H9 (cell line): ENCODE measurements around the gene FBRSL1. TPM values are rescaled to one million over a fixed set of nuclear protein-coding genes. Genes with fewer than 3 reads are reported as not detected.

Experiments used
- DNase-seq: peaks from one replicate; pipeline ENCODE4 v3.0.0-alpha.2; 2017
- H2AFZ ChIP-seq: one replicate; pipeline ENCODE4 v1.6.1; 2013; ENCODE audit warnings: mild to moderate bottlenecking, low read length, control low read depth, moderate library complexity
- H2AK5ac ChIP-seq: 2 replicates; pipeline ENCODE4 v1.6.1; 2013; ENCODE audit warnings: low read length, control low read depth, mixed read lengths; ENCODE audit not compliant: insufficient read length
- H2BK120ac ChIP-seq: one replicate; pipeline ENCODE4 v1.6.1; 2013; ENCODE audit warnings: low read depth, mild to moderate bottlenecking, low read length, control low read depth, inconsistent platforms; ENCODE audit not compliant: poor library complexity, severe bottlenecking
- H2BK12ac ChIP-seq: 2 replicates; pipeline ENCODE4 v1.6.1; 2013; ENCODE audit warnings: low read length, control low read depth, mixed read lengths, low read depth; ENCODE audit not compliant: insufficient read length
- H2BK15ac ChIP-seq: 2 replicates; pipeline ENCODE4 v1.6.1; 2013; ENCODE audit warnings: low read depth, low read length, control low read depth
- H2BK20ac ChIP-seq: one replicate; pipeline ENCODE4 v1.6.1; 2013; ENCODE audit warnings: low read depth, mild to moderate bottlenecking, low read length, control low read depth, inconsistent platforms; ENCODE audit not compliant: poor library complexity, severe bottlenecking
- H2BK5ac ChIP-seq: 2 replicates; pipeline ENCODE4 v1.6.1; 2013; ENCODE audit warnings: low read length, control low read depth, mixed read lengths; ENCODE audit not compliant: insufficient read length
- H3K14ac ChIP-seq: 2 replicates; pipeline ENCODE4 v1.6.1; 2013; ENCODE audit warnings: low read length, control low read depth; ENCODE audit not compliant: insufficient read depth
- H3K18ac ChIP-seq: 2 replicates; pipeline ENCODE4 v1.6.1; 2013; ENCODE audit warnings: low read depth, mild to moderate bottlenecking, mixed read lengths, low read length, control low read depth; ENCODE audit not compliant: insufficient read length
- H3K23ac ChIP-seq: 2 replicates; pipeline ENCODE4 v1.6.1; 2013; ENCODE audit warnings: low read length, control low read depth, mixed read lengths, low read depth; ENCODE audit not compliant: insufficient read length
- H3K23me2 ChIP-seq: 2 replicates; pipeline ENCODE4 v1.6.1; 2013; ENCODE audit warnings: low read depth, mild to moderate bottlenecking, mixed read lengths, low read length, control low read depth; ENCODE audit not compliant: insufficient read length, poor library complexity, severe bottlenecking
- H3K27ac ChIP-seq: 2 replicates; pipeline ENCODE4 v1.5.1; 2013; ENCODE audit warnings: low read length, control low read depth, mixed read lengths, low read depth; ENCODE audit not compliant: insufficient read length
- H3K27me3 ChIP-seq: 2 replicates; pipeline ENCODE4 v1.6.1; 2013; ENCODE audit warnings: low read length, control low read depth, inconsistent platforms; ENCODE audit not compliant: insufficient read depth
- H3K4ac ChIP-seq: 2 replicates; pipeline ENCODE4 v1.6.1; 2013; ENCODE audit warnings: low read depth, mild to moderate bottlenecking, control low read depth, inconsistent platforms, low read length, moderate library complexity
- H3K4me1 ChIP-seq: 2 replicates; pipeline ENCODE4 v1.6.1; 2013; ENCODE audit warnings: low read length, control low read depth, inconsistent platforms; ENCODE audit not compliant: insufficient read depth
- H3K4me2 ChIP-seq: 2 replicates; pipeline ENCODE4 v1.6.1; 2013; ENCODE audit warnings: low read length, control low read depth, mixed read lengths; ENCODE audit not compliant: insufficient read length, insufficient read depth
- H3K56ac ChIP-seq: 2 replicates; pipeline ENCODE4 v1.6.1; 2013; ENCODE audit warnings: low read depth, mild to moderate bottlenecking, mixed read lengths, low read length, control low read depth; ENCODE audit not compliant: insufficient read length
- H3K79me1 ChIP-seq: 2 replicates; pipeline ENCODE4 v1.6.1; 2013; ENCODE audit warnings: low read depth, mild to moderate bottlenecking, moderate library complexity, low read length, control low read depth, inconsistent platforms; ENCODE audit not compliant: insufficient read depth, poor library complexity, severe bottlenecking
- H3K79me2 ChIP-seq: 2 replicates; pipeline ENCODE4 v1.6.1; 2013; ENCODE audit warnings: low read length, control low read depth, inconsistent platforms; ENCODE audit not compliant: insufficient read depth
- H3K9ac ChIP-seq: 2 replicates; pipeline ENCODE4 v1.6.1; 2013; ENCODE audit warnings: low read length, control low read depth, mixed read lengths; ENCODE audit not compliant: insufficient read length; ENCODE audit errors: extremely low read depth
- H3K9me3 ChIP-seq: one replicate; pipeline ENCODE4 v1.6.1; 2013; ENCODE audit warnings: low read depth, low read length, inconsistent platforms; ENCODE audit not compliant: control insufficient read depth
- H3T11ph ChIP-seq: one replicate; pipeline ENCODE4 v1.6.1; 2013; ENCODE audit warnings: mild to moderate bottlenecking, low read length, control low read depth, inconsistent platforms
- H4K20me1 ChIP-seq: one replicate; pipeline ENCODE4 v1.6.1; 2013; ENCODE audit not compliant: control insufficient read depth, insufficient read length, insufficient read depth
- H4K5ac ChIP-seq: 2 replicates; pipeline ENCODE4 v1.6.1; 2013; ENCODE audit warnings: low read depth, mild to moderate bottlenecking, mixed read lengths, low read length, control low read depth; ENCODE audit not compliant: insufficient read length
- H4K8ac ChIP-seq: replicated peaks from 2 replicates; pipeline ENCODE4 v1.6.1; 2013; ENCODE audit warnings: low read length, control low read depth, mixed read lengths, low read depth; ENCODE audit not compliant: insufficient read length
- H4K91ac ChIP-seq: 2 replicates; pipeline ENCODE4 v1.6.1; 2013; ENCODE audit warnings: low read depth, mild to moderate bottlenecking, moderate library complexity, mixed read lengths, low read length, control low read depth; ENCODE audit not compliant: insufficient read length
- H3K27ac Mint-ChIP-seq, 3 experiments: 2 replicates in 2 of 3; 3 replicates in 1 of 3; pipeline ENCODE4 v1.8.0; 2020 to 2021; ENCODE audit warnings: mixed read lengths in 3 of 3, mild to moderate bottlenecking in 1 of 3, moderate library complexity in 1 of 3
- H3K27me3 Mint-ChIP-seq: 2 replicates; pipeline ENCODE4 v1.8.0; 2021; ENCODE audit warnings: low read depth, mild to moderate bottlenecking, moderate library complexity, mixed read lengths
- H3K36me3 Mint-ChIP-seq, 3 experiments: 2 replicates in 2 of 3; 3 replicates in 1 of 3; pipeline ENCODE4 v1.8.0; 2020 to 2021; ENCODE audit warnings: low read depth in 3 of 3, mixed read lengths in 3 of 3; ENCODE audit not compliant: insufficient read depth in 1 of 3
- H3K4me1 Mint-ChIP-seq, 2 experiments: 2 replicates each; pipeline ENCODE4 v1.8.0; 2020; ENCODE audit warnings: mixed read lengths in 2 of 2
- H3K4me3 Mint-ChIP-seq, 2 experiments: 2 replicates in 1 of 2; 3 replicates in 1 of 2; pipeline ENCODE4 v1.8.0; 2020 to 2021; ENCODE audit warnings: mild to moderate bottlenecking in 2 of 2, mixed read lengths in 2 of 2, moderate library complexity in 1 of 2
- H3K9me3 Mint-ChIP-seq, 2 experiments: 2 replicates in 1 of 2; 3 replicates in 1 of 2; pipeline ENCODE4 v1.8.0; 2020; ENCODE audit warnings: mild to moderate bottlenecking in 2 of 2, mixed read lengths in 2 of 2, moderate library complexity in 1 of 2
- WGBS: extraction: QIAGEN DNeasy Blood & Tissue Kit; methylation state at CpG from one replicate; pipeline ENCODE4 v1.1.7; 2013; ENCODE audit warnings: missing lambda C conversion rate, low lambda C conversion rate, mixed read lengths; ENCODE audit not compliant: insufficient read length; ENCODE audit errors: extremely low coverage; 5-methylcytosine and 5-hydroxymethylcytosine counted together
- total RNA-seq: library from RNA; stranded (reverse); gene quantifications from 2 replicates; pipeline ENCODE4 v1.2.1, GENCODE V29; 2021
- TF ChIP-seq, protein P1 (sequence below): fragments of 200-600 bp; sonication (generic); conservative IDR thresholded peaks from 3 replicates; pipeline ENCODE4 v1.8.0; 2021; ENCODE audit warnings: antibody characterized with exemption, mild to moderate bottlenecking

FBRSL1 gene
- total RNA-seq, 1 experiment from 2014 or later, result 90.8 TPM

DNA sequence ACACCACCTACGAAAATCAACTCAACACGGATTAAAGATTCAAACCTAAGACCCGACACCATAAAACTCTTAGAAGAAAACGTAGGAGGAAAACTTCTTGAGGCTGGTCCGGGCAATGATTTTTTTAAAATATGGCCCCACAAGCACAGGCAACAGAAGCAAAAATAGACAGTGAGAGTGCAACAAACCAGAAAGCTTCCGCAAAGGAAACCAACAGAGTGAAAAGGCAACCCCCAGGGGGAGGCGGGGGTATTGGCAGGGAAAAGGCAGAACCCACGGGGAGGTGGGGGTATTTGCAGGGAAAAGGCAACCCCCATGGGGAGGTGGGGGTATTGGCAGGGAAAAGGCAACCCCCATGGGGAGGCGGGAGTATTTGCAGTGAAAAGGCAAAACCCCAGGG is 20.5 kb upstream of the FBRSL1 start:
- Histone ChIP-seq H4K5ac (no peak overlapping the region), H3K23me2 (no peaks in the 10 kb centered on the region), H2BK15ac (no peak overlapping the region), H3T11ph (no peak overlapping the region), H3K23ac (no peak overlapping the region), H3K79me1 (no peaks in the 10 kb centered on the region), H4K20me1 (no peaks in the 10 kb centered on the region), H3K4me2 (no peak overlapping the region), H3K9ac (no peak overlapping the region), H2AFZ (no peak overlapping the region), H3K4me1 (no peaks in the 10 kb centered on the region), H2BK20ac (no peak overlapping the region), H2AK5ac (no peak overlapping the region), H4K91ac (no peak overlapping the region), H3K79me2 (no peaks in the 10 kb centered on the region), H2BK120ac (no peak overlapping the region), H3K27me3 (peaks cover 2% of the 10 kb centered on the region; the same call in 1 of the 2 replicates), H2BK5ac (no peak overlapping the region), H3K9me3 (no peaks in the 10 kb centered on the region), H4K8ac (no peak overlapping the region), H3K56ac (no peak overlapping the region), H3K14ac (no peak overlapping the region), H3K27ac (no peak overlapping the region), H2BK12ac (no peak overlapping the region), H3K18ac (no peak overlapping the region), H3K4ac (no peak overlapping the region)
- TF ChIP-seq, protein P1, sequence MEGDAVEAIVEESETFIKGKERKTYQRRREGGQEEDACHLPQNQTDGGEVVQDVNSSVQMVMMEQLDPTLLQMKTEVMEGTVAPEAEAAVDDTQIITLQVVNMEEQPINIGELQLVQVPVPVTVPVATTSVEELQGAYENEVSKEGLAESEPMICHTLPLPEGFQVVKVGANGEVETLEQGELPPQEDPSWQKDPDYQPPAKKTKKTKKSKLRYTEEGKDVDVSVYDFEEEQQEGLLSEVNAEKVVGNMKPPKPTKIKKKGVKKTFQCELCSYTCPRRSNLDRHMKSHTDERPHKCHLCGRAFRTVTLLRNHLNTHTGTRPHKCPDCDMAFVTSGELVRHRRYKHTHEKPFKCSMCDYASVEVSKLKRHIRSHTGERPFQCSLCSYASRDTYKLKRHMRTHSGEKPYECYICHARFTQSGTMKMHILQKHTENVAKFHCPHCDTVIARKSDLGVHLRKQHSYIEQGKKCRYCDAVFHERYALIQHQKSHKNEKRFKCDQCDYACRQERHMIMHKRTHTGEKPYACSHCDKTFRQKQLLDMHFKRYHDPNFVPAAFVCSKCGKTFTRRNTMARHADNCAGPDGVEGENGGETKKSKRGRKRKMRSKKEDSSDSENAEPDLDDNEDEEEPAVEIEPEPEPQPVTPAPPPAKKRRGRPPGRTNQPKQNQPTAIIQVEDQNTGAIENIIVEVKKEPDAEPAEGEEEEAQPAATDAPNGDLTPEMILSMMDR, result no peak
- Mint-ChIP-seq H3K36me3 (peaks cover 0 to 2% (median 0%) of the 10 kb centered on the region in 3 experiments; a peak in 1 of 7 replicates), H3K9me3 (peaks cover 3 to 4% of the 10 kb centered on the region in 2 experiments; a peak in 3 of 5 replicates), H3K27me3 (peaks cover 54% of the 10 kb centered on the region), H3K27ac (no peak overlapping the region), H3K4me3 (no peak overlapping the region), H3K4me1 (peaks cover 16 to 18% of the 10 kb centered on the region in 2 experiments)
- no peak for DNase-seq
- no CpG with 5 or more reads among the region's 9 CpGs for WGBS
